Measurements from ENCODE around the gene NSUN6.

DNA sequence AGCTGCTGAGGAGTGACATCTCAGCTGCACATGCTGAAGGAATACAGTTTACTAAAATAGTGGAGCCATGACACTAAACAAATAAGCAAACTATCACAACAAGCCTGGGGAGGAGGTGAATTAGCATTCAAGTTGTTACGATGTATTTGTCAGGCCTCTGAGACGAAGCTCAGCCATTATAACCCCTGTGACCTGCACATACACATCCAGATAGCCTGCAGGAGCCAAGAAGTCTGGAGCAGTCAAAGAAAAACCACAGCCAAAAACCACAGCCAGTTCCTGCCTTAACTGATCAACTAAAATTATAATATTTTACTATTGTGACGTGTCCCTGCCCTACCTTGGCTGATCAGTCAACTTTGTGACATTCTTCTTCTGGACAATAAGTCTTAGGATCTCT is 68.6 kb downstream of the NSUN6 start:
- TF ChIP-seq, protein P1, sequence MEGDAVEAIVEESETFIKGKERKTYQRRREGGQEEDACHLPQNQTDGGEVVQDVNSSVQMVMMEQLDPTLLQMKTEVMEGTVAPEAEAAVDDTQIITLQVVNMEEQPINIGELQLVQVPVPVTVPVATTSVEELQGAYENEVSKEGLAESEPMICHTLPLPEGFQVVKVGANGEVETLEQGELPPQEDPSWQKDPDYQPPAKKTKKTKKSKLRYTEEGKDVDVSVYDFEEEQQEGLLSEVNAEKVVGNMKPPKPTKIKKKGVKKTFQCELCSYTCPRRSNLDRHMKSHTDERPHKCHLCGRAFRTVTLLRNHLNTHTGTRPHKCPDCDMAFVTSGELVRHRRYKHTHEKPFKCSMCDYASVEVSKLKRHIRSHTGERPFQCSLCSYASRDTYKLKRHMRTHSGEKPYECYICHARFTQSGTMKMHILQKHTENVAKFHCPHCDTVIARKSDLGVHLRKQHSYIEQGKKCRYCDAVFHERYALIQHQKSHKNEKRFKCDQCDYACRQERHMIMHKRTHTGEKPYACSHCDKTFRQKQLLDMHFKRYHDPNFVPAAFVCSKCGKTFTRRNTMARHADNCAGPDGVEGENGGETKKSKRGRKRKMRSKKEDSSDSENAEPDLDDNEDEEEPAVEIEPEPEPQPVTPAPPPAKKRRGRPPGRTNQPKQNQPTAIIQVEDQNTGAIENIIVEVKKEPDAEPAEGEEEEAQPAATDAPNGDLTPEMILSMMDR (IDR thresholded peaks at IDR 0.05; ENCODE audit: borderline replicate concordance, extremely low read depth, low read length, poor library complexity, severe bottlenecking), result no peak
- TF ChIP-seq EZH2 (IDR thresholded peaks at IDR 0.05; ENCODE audit: borderline replicate concordance, low read depth, low read length, severe bottlenecking), result no peak

Measured in DND-41 (cell line).